K562 (cell line): Measurements from ENCODE around the gene GUCY2C. TPM values are rescaled to one million over a fixed set of nuclear protein-coding genes. Genes with fewer than 3 reads are reported as not detected.
A peak's percentile ranks its signal among the peaks of the same experiment; 100 is the strongest.

Experiments
- HNRNPL ChIP-seq: fragments of 200-400 bp; formaldehyde crosslinking; IDR thresholded peaks from 2 replicates; pipeline ENCODE4 v1.6.1; 2017; ENCODE audit warnings: low read depth, mild to moderate bottlenecking, low read length
- MAZ ChIP-seq, 2 experiments: fragments of 450-650 bp in 1 of 2; sonication (generic) in 1 of 2; formaldehyde crosslinking; IDR thresholded peaks in 1 of 2; conservative IDR thresholded peaks in 1 of 2; 2 replicates each; pipeline versions ENCODE4 v1.4.0 to v1.5.0; 2020; ENCODE audit warnings: mild to moderate bottlenecking in 1 of 2, missing genetic modification reagents in 1 of 2
- ZNF696 ChIP-seq: fragments of 250-450 bp; sonication (Bioruptor Pico); conservative IDR thresholded peaks from 2 replicates; pipeline ENCODE4 v1.4.0; 2020; ENCODE audit warnings: mild to moderate bottlenecking, moderate library complexity
- polyA plus RNA-seq, 8 experiments: library from polyadenylated mRNA; depleted of rRNA in 4 of 8; stranded (reverse) in 5 of 8; unstranded in 3 of 8; fragments of >200 nt; fragmentation: Nextera tagmentation in 2 of 8; fragmentation: Illumina TruSeq in 1 of 8; extraction: Ambion mirVana in 2 of 8; extraction: Trizol in 1 of 8; gene quantifications; 2 replicates each; pipeline versions ENCODE4 v1.2.1 to v1.2.3, GENCODE V29; 2011 to 2014; ENCODE audit warnings: inconsistent platforms in 1 of 8, missing spikeins in 1 of 8
- total RNA-seq, 7 experiments: library from RNA; depleted of rRNA in 6 of 7; stranded (reverse); fragments of >200 nt in 6 of 7; fragmentation: Illumina TruSeq in 2 of 7; extraction: Trizol in 2 of 7; gene quantifications; 2 replicates each; pipeline versions ENCODE4 v1.2.1 to v1.2.3, GENCODE V29; 2011 to 2021; ENCODE audit warnings: low replicate concordance in 1 of 7
- TF ChIP-seq, protein P1 (sequence below): fragments of 450-650 bp; IDR thresholded peaks from 2 replicates; pipeline ENCODE4 v1.6.1; 2016; ENCODE audit warnings: mild to moderate bottlenecking, moderate library complexity
- TF ChIP-seq, protein P2 (sequence below), 2 experiments: fragments of 450-650 bp; IDR thresholded peaks; 2 replicates each; pipeline ENCODE4 v1.6.1; 2016; ENCODE audit warnings: mild to moderate bottlenecking in 2 of 2, borderline replicate concordance in 1 of 2, low read depth in 1 of 2, moderate library complexity in 1 of 2

GUCY2C gene
- total and polyA plus RNA-seq, 9 of the 15 experiments (the other 6 are each of a cell fraction or from before 2014, with no cell fraction given), result 0.01 to 0.05 (median 0.04) TPM; not detected in 6

DNA sequence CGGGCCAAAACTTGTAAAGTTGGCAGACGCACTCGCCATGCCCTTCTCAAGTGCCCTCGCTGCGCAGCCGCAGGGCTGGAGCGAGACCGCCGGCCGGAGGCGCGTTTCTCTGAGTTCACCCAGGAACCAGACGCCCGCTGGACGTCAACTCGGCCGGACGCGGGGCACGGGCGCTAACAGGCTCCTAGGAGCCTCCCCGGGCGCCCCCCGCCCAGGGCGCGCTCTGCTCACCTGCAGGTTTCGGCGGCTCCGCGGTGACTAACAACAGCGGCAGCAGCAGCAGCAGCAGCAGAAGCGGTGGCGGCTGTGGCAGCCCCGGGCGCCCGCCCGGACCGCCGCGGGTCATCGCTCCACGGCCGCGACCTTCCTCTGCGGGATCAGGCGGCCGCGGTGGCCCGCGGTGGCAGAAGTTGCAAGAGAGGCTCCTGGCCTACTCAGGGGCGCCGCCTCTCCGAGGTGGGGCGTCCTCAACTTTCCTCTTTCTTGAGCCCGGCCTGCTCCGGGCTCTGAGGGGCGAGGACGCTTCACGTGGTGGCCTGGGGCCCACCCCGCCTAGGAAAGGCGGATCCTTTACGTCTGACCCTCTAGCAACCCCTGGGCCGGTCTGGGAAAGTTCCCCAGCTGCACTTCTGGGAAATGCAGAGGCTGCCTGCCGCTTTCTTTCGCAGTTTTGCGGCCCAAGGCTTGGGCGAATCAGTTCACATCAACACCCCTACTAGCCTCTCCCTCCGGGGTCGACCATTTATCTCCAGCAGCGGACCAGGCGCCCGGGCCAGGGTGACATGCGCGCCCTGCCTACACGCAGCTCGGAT, 128.8 kb downstream of the GUCY2C start, which contains the start of gene PLBD1 (continued):
- TF ChIP-seq, protein P1, sequence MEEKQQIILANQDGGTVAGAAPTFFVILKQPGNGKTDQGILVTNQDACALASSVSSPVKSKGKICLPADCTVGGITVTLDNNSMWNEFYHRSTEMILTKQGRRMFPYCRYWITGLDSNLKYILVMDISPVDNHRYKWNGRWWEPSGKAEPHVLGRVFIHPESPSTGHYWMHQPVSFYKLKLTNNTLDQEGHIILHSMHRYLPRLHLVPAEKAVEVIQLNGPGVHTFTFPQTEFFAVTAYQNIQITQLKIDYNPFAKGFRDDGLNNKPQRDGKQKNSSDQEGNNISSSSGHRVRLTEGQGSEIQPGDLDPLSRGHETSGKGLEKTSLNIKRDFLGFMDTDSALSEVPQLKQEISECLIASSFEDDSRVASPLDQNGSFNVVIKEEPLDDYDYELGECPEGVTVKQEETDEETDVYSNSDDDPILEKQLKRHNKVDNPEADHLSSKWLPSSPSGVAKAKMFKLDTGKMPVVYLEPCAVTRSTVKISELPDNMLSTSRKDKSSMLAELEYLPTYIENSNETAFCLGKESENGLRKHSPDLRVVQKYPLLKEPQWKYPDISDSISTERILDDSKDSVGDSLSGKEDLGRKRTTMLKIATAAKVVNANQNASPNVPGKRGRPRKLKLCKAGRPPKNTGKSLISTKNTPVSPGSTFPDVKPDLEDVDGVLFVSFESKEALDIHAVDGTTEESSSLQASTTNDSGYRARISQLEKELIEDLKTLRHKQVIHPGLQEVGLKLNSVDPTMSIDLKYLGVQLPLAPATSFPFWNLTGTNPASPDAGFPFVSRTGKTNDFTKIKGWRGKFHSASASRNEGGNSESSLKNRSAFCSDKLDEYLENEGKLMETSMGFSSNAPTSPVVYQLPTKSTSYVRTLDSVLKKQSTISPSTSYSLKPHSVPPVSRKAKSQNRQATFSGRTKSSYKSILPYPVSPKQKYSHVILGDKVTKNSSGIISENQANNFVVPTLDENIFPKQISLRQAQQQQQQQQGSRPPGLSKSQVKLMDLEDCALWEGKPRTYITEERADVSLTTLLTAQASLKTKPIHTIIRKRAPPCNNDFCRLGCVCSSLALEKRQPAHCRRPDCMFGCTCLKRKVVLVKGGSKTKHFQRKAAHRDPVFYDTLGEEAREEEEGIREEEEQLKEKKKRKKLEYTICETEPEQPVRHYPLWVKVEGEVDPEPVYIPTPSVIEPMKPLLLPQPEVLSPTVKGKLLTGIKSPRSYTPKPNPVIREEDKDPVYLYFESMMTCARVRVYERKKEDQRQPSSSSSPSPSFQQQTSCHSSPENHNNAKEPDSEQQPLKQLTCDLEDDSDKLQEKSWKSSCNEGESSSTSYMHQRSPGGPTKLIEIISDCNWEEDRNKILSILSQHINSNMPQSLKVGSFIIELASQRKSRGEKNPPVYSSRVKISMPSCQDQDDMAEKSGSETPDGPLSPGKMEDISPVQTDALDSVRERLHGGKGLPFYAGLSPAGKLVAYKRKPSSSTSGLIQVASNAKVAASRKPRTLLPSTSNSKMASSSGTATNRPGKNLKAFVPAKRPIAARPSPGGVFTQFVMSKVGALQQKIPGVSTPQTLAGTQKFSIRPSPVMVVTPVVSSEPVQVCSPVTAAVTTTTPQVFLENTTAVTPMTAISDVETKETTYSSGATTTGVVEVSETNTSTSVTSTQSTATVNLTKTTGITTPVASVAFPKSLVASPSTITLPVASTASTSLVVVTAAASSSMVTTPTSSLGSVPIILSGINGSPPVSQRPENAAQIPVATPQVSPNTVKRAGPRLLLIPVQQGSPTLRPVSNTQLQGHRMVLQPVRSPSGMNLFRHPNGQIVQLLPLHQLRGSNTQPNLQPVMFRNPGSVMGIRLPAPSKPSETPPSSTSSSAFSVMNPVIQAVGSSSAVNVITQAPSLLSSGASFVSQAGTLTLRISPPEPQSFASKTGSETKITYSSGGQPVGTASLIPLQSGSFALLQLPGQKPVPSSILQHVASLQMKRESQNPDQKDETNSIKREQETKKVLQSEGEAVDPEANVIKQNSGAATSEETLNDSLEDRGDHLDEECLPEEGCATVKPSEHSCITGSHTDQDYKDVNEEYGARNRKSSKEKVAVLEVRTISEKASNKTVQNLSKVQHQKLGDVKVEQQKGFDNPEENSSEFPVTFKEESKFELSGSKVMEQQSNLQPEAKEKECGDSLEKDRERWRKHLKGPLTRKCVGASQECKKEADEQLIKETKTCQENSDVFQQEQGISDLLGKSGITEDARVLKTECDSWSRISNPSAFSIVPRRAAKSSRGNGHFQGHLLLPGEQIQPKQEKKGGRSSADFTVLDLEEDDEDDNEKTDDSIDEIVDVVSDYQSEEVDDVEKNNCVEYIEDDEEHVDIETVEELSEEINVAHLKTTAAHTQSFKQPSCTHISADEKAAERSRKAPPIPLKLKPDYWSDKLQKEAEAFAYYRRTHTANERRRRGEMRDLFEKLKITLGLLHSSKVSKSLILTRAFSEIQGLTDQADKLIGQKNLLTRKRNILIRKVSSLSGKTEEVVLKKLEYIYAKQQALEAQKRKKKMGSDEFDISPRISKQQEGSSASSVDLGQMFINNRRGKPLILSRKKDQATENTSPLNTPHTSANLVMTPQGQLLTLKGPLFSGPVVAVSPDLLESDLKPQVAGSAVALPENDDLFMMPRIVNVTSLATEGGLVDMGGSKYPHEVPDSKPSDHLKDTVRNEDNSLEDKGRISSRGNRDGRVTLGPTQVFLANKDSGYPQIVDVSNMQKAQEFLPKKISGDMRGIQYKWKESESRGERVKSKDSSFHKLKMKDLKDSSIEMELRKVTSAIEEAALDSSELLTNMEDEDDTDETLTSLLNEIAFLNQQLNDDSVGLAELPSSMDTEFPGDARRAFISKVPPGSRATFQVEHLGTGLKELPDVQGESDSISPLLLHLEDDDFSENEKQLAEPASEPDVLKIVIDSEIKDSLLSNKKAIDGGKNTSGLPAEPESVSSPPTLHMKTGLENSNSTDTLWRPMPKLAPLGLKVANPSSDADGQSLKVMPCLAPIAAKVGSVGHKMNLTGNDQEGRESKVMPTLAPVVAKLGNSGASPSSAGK, result peak; percentile 82
- TF ChIP-seq, protein P2, sequence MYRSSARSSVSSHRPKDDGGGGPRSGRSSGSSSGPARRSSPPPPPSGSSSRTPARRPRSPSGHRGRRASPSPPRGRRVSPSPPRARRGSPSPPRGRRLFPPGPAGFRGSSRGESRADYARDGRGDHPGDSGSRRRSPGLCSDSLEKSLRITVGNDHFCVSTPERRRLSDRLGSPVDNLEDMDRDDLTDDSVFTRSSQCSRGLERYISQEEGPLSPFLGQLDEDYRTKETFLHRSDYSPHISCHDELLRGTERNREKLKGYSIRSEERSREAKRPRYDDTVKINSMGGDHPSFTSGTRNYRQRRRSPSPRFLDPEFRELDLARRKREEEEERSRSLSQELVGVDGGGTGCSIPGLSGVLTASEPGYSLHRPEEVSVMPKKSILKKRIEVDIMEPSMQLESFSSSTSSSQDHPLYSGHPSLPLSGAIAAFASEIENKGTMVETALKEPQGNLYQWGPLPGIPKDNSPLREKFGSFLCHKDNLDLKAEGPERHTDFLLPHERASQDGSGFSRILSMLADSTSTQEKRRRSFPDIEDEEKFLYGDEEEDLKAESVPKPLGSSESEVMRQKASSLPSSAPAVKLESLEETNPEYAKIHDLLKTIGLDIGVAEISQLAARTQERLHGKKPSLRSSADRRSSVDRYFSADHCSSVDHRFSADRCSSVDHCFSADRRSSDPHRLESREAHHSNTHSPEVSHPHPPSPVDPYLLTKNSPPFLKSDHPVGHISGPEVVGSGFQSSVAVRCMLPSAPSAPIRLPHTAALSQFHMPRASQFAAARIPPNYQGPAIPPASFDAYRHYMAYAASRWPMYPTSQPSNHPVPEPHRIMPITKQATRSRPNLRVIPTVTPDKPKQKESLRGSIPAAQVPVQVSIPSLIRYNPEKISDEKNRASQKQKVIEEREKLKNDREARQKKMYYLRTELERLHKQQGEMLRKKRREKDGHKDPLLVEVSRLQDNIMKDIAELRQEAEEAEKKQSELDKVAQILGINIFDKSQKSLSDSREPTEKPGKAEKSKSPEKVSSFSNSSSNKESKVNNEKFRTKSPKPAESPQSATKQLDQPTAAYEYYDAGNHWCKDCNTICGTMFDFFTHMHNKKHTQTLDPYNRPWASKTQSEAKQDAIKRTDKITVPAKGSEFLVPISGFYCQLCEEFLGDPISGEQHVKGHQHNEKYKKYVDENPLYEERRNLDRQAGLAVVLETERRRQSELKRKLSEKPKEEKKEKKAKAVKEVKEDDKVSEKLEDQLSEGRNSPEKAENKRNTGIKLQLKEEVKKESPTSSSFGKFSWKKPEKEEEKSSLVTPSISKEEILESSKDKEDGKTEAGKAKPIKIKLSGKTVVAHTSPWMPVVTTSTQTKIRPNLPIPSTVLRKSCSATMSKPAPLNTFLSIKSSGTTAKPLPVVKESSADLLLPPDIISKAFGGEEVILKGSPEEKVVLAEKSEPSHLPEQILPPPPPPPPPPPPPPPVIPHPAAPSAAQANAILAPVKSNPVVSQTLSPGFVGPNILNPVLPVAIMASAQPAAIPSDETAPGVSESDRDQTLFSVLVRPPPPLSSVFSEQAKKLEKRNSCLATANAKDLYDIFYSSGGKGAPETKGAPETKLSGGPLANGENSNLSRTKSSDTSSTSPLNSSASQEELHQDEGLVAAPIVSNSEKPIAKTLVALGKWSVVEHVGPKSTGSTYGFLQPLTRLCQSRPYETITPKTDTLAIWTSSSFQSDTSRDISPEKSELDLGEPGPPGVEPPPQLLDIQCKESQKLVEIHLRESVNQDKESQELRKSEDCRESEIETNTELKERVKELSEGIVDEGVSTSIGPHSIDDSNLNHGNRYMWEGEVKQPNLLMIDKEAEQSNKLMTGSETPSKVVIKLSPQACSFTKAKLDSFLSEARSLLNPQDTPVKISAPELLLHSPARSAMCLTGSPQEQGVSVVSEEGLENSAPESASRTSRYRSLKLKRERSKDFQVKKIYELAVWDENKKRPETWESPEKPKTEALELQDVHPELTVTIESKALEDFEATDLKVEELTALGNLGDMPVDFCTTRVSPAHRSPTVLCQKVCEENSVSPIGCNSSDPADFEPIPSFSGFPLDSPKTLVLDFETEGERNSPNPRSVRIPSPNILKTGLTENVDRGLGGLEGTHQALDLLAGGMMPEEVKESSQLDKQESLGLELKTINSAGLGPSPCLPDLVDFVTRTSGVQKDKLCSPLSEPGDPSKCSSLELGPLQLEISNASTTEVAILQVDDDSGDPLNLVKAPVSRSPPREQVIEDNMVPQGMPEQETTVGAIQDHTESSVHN (IDR thresholded peaks at IDR 0.05; ENCODE audit: borderline replicate concordance in 1 of 2, low read depth in 1 of 2), result no peak
- peak; percentile 24; the same call in 1 of the 2 replicates for TF ChIP-seq HNRNPL
- no peak for TF ChIP-seq ZNF696 (CRISPR knock-in tag)
- TF ChIP-seq MAZ (CRISPR knock-in tag; conservative IDR thresholded peaks at IDR 0.05 in 1 of 2, IDR thresholded peaks at IDR 0.05 in 1 of 2), result 0 out of 4 replicates have a peak, but pooled peaks of 1 of the 2 experiments have one; percentile 18
